ENCODE results near the gene BMPR1A.

BMPR1A gene

GRCh38 chr10:86804805-86805204, 48.4 kb downstream of the BMPR1A start:
- no peak overlapping the region for H3K27ac ChIP-seq
- TF ChIP-seq CTCF (conservative IDR thresholded peaks at IDR 0.05): no peak

- H3K27ac ChIP-seq: no peak overlapping the region
- TF ChIP-seq CTCF (conservative IDR thresholded peaks at IDR 0.05): no peak
These were observed 56.7 kb downstream of the BMPR1A start for GRCh38 chr10:86813101-86813500.

GRCh38 chr10:86813982-86814381, 57.6 kb downstream of the BMPR1A start:
- no peak overlapping the region for H3K27ac ChIP-seq
- TF ChIP-seq CTCF (conservative IDR thresholded peaks at IDR 0.05): no peak

GRCh38 chr10:86815035-86815617, 58.7 kb downstream of the BMPR1A start:
- H3K27ac ChIP-seq: no peak overlapping the region
- no peak for TF ChIP-seq CTCF (conservative IDR thresholded peaks at IDR 0.05)

GRCh38 chr10:86815640-86816039, 59.2 kb downstream of the BMPR1A start:
- no peak overlapping the region for H3K27ac ChIP-seq
- no peak for TF ChIP-seq CTCF (conservative IDR thresholded peaks at IDR 0.05)

GRCh38 chr10:86817246-86817645, 60.8 kb downstream of the BMPR1A start:
- no peak overlapping the region for H3K27ac ChIP-seq

GRCh38 chr10:86819567-86819966, 63.1 kb downstream of the BMPR1A start:
- no peak overlapping the region for H3K27ac ChIP-seq
- no peak for TF ChIP-seq CTCF (conservative IDR thresholded peaks at IDR 0.05)

More at GRCh38 chr10:86817246-86817645, 60.8 kb downstream of the BMPR1A start:
- TF ChIP-seq CTCF (conservative IDR thresholded peaks at IDR 0.05): no peak

All from VCaP (cell line).